NB4 (cell line): Measurements from ENCODE around the gene SLC16A9.

Experiments
- MYC ChIP-seq: IDR thresholded peaks from 2 replicates; pipeline ENCODE4 v1.6.1; 2011; ENCODE audit warnings: low read depth, low read length
- POLR2A ChIP-seq: IDR thresholded peaks from 2 replicates; pipeline ENCODE4 v1.6.1; 2011; ENCODE audit warnings: mild to moderate bottlenecking; ENCODE audit not compliant: insufficient read length; ENCODE audit errors: extremely low read depth
- TF ChIP-seq, protein P1 (sequence below): IDR thresholded peaks from one replicate; pipeline ENCODE4 v1.5.1; 2012; ENCODE audit warnings: low read depth, low read length
- TF ChIP-seq, protein P2 (sequence below): IDR thresholded peaks from 2 replicates; pipeline ENCODE4 v1.6.1; 2011; ENCODE audit warnings: low read depth, low read length

DNA sequence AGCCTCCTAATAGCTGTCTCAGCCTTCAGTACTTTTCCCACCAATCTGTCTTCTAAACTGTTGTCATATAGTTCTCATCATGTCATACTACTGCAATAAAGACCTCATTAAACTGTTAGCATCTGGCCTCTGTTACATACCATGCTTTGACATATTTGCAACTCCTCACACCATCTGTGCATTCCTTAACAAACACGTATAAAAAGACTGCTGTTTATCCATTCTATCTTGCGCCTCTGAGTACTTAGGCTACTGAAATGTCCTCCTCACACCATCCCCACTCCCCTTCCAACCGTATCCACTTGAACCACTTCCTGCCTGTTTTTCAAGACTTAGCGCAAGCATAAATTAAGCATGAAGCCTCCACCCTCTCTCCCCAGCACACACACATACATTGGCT lies 41.6 kb downstream of the SLC16A9 start:
- TF ChIP-seq, protein P1, sequence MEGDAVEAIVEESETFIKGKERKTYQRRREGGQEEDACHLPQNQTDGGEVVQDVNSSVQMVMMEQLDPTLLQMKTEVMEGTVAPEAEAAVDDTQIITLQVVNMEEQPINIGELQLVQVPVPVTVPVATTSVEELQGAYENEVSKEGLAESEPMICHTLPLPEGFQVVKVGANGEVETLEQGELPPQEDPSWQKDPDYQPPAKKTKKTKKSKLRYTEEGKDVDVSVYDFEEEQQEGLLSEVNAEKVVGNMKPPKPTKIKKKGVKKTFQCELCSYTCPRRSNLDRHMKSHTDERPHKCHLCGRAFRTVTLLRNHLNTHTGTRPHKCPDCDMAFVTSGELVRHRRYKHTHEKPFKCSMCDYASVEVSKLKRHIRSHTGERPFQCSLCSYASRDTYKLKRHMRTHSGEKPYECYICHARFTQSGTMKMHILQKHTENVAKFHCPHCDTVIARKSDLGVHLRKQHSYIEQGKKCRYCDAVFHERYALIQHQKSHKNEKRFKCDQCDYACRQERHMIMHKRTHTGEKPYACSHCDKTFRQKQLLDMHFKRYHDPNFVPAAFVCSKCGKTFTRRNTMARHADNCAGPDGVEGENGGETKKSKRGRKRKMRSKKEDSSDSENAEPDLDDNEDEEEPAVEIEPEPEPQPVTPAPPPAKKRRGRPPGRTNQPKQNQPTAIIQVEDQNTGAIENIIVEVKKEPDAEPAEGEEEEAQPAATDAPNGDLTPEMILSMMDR, result no peak
- TF ChIP-seq POLR2A (no peak), MYC (no peak)
- TF ChIP-seq, protein P2, sequence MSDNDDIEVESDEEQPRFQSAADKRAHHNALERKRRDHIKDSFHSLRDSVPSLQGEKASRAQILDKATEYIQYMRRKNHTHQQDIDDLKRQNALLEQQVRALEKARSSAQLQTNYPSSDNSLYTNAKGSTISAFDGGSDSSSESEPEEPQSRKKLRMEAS, result no peak
